H9 (cell line): ENCODE results near the gene MDGA2. TPM values are rescaled to one million over a fixed set of nuclear protein-coding genes. Genes with fewer than 3 reads are reported as not detected.

Experiments
- DNase-seq: peaks from one replicate; pipeline ENCODE4 v3.0.0-alpha.2; 2017
- H2AFZ ChIP-seq: one replicate; pipeline ENCODE4 v1.6.1; 2013; ENCODE audit warnings: mild to moderate bottlenecking, low read length, control low read depth, moderate library complexity
- H2AK5ac ChIP-seq: 2 replicates; pipeline ENCODE4 v1.6.1; 2013; ENCODE audit warnings: low read length, control low read depth, mixed read lengths; ENCODE audit not compliant: insufficient read length
- H2BK120ac ChIP-seq: one replicate; pipeline ENCODE4 v1.6.1; 2013; ENCODE audit warnings: low read depth, mild to moderate bottlenecking, low read length, control low read depth, inconsistent platforms; ENCODE audit not compliant: poor library complexity, severe bottlenecking
- H2BK12ac ChIP-seq: 2 replicates; pipeline ENCODE4 v1.6.1; 2013; ENCODE audit warnings: low read length, control low read depth, mixed read lengths, low read depth; ENCODE audit not compliant: insufficient read length
- H2BK15ac ChIP-seq: 2 replicates; pipeline ENCODE4 v1.6.1; 2013; ENCODE audit warnings: low read depth, low read length, control low read depth
- H2BK20ac ChIP-seq: one replicate; pipeline ENCODE4 v1.6.1; 2013; ENCODE audit warnings: low read depth, mild to moderate bottlenecking, low read length, control low read depth, inconsistent platforms; ENCODE audit not compliant: poor library complexity, severe bottlenecking
- H2BK5ac ChIP-seq: 2 replicates; pipeline ENCODE4 v1.6.1; 2013; ENCODE audit warnings: low read length, control low read depth, mixed read lengths; ENCODE audit not compliant: insufficient read length
- H3K14ac ChIP-seq: 2 replicates; pipeline ENCODE4 v1.6.1; 2013; ENCODE audit warnings: low read length, control low read depth; ENCODE audit not compliant: insufficient read depth
- H3K18ac ChIP-seq: 2 replicates; pipeline ENCODE4 v1.6.1; 2013; ENCODE audit warnings: low read depth, mild to moderate bottlenecking, mixed read lengths, low read length, control low read depth; ENCODE audit not compliant: insufficient read length
- H3K23ac ChIP-seq: 2 replicates; pipeline ENCODE4 v1.6.1; 2013; ENCODE audit warnings: low read length, control low read depth, mixed read lengths, low read depth; ENCODE audit not compliant: insufficient read length
- H3K23me2 ChIP-seq: 2 replicates; pipeline ENCODE4 v1.6.1; 2013; ENCODE audit warnings: low read depth, mild to moderate bottlenecking, mixed read lengths, low read length, control low read depth; ENCODE audit not compliant: insufficient read length, poor library complexity, severe bottlenecking
- H3K27ac ChIP-seq: 2 replicates; pipeline ENCODE4 v1.5.1; 2013; ENCODE audit warnings: low read length, control low read depth, mixed read lengths, low read depth; ENCODE audit not compliant: insufficient read length
- H3K27me3 ChIP-seq: 2 replicates; pipeline ENCODE4 v1.6.1; 2013; ENCODE audit warnings: low read length, control low read depth, inconsistent platforms; ENCODE audit not compliant: insufficient read depth
- H3K4ac ChIP-seq: 2 replicates; pipeline ENCODE4 v1.6.1; 2013; ENCODE audit warnings: low read depth, mild to moderate bottlenecking, control low read depth, inconsistent platforms, low read length, moderate library complexity
- H3K4me1 ChIP-seq: 2 replicates; pipeline ENCODE4 v1.6.1; 2013; ENCODE audit warnings: low read length, control low read depth, inconsistent platforms; ENCODE audit not compliant: insufficient read depth
- H3K4me2 ChIP-seq: 2 replicates; pipeline ENCODE4 v1.6.1; 2013; ENCODE audit warnings: low read length, control low read depth, mixed read lengths; ENCODE audit not compliant: insufficient read length, insufficient read depth
- H3K56ac ChIP-seq: 2 replicates; pipeline ENCODE4 v1.6.1; 2013; ENCODE audit warnings: low read depth, mild to moderate bottlenecking, mixed read lengths, low read length, control low read depth; ENCODE audit not compliant: insufficient read length
- H3K79me1 ChIP-seq: 2 replicates; pipeline ENCODE4 v1.6.1; 2013; ENCODE audit warnings: low read depth, mild to moderate bottlenecking, moderate library complexity, low read length, control low read depth, inconsistent platforms; ENCODE audit not compliant: insufficient read depth, poor library complexity, severe bottlenecking
- H3K79me2 ChIP-seq: 2 replicates; pipeline ENCODE4 v1.6.1; 2013; ENCODE audit warnings: low read length, control low read depth, inconsistent platforms; ENCODE audit not compliant: insufficient read depth
- H3K9ac ChIP-seq: 2 replicates; pipeline ENCODE4 v1.6.1; 2013; ENCODE audit warnings: low read length, control low read depth, mixed read lengths; ENCODE audit not compliant: insufficient read length; ENCODE audit errors: extremely low read depth
- H3K9me3 ChIP-seq: one replicate; pipeline ENCODE4 v1.6.1; 2013; ENCODE audit warnings: low read depth, low read length, inconsistent platforms; ENCODE audit not compliant: control insufficient read depth
- H3T11ph ChIP-seq: one replicate; pipeline ENCODE4 v1.6.1; 2013; ENCODE audit warnings: mild to moderate bottlenecking, low read length, control low read depth, inconsistent platforms
- H4K20me1 ChIP-seq: one replicate; pipeline ENCODE4 v1.6.1; 2013; ENCODE audit not compliant: control insufficient read depth, insufficient read length, insufficient read depth
- H4K5ac ChIP-seq: 2 replicates; pipeline ENCODE4 v1.6.1; 2013; ENCODE audit warnings: low read depth, mild to moderate bottlenecking, mixed read lengths, low read length, control low read depth; ENCODE audit not compliant: insufficient read length
- H4K8ac ChIP-seq: replicated peaks from 2 replicates; pipeline ENCODE4 v1.6.1; 2013; ENCODE audit warnings: low read length, control low read depth, mixed read lengths, low read depth; ENCODE audit not compliant: insufficient read length
- H4K91ac ChIP-seq: 2 replicates; pipeline ENCODE4 v1.6.1; 2013; ENCODE audit warnings: low read depth, mild to moderate bottlenecking, moderate library complexity, mixed read lengths, low read length, control low read depth; ENCODE audit not compliant: insufficient read length
- H3K27ac Mint-ChIP-seq, 3 experiments: 2 replicates in 2 of 3; 3 replicates in 1 of 3; pipeline ENCODE4 v1.8.0; 2020 to 2021; ENCODE audit warnings: mixed read lengths in 3 of 3, mild to moderate bottlenecking in 1 of 3, moderate library complexity in 1 of 3
- H3K27me3 Mint-ChIP-seq: 2 replicates; pipeline ENCODE4 v1.8.0; 2021; ENCODE audit warnings: low read depth, mild to moderate bottlenecking, moderate library complexity, mixed read lengths
- H3K36me3 Mint-ChIP-seq, 3 experiments: 2 replicates in 2 of 3; 3 replicates in 1 of 3; pipeline ENCODE4 v1.8.0; 2020 to 2021; ENCODE audit warnings: low read depth in 3 of 3, mixed read lengths in 3 of 3; ENCODE audit not compliant: insufficient read depth in 1 of 3
- H3K4me1 Mint-ChIP-seq, 2 experiments: 2 replicates each; pipeline ENCODE4 v1.8.0; 2020; ENCODE audit warnings: mixed read lengths in 2 of 2
- H3K4me3 Mint-ChIP-seq, 2 experiments: 2 replicates in 1 of 2; 3 replicates in 1 of 2; pipeline ENCODE4 v1.8.0; 2020 to 2021; ENCODE audit warnings: mild to moderate bottlenecking in 2 of 2, mixed read lengths in 2 of 2, moderate library complexity in 1 of 2
- H3K9me3 Mint-ChIP-seq, 2 experiments: 2 replicates in 1 of 2; 3 replicates in 1 of 2; pipeline ENCODE4 v1.8.0; 2020; ENCODE audit warnings: mild to moderate bottlenecking in 2 of 2, mixed read lengths in 2 of 2, moderate library complexity in 1 of 2
- WGBS: extraction: QIAGEN DNeasy Blood & Tissue Kit; methylation state at CpG from one replicate; pipeline ENCODE4 v1.1.7; 2013; ENCODE audit warnings: missing lambda C conversion rate, low lambda C conversion rate, mixed read lengths; ENCODE audit not compliant: insufficient read length; ENCODE audit errors: extremely low coverage; 5-methylcytosine and 5-hydroxymethylcytosine counted together
- total RNA-seq: library from RNA; stranded (reverse); gene quantifications from 2 replicates; pipeline ENCODE4 v1.2.1, GENCODE V29; 2021
- TF ChIP-seq, protein P1 (sequence below): fragments of 200-600 bp; sonication (generic); conservative IDR thresholded peaks from 3 replicates; pipeline ENCODE4 v1.8.0; 2021; ENCODE audit warnings: antibody characterized with exemption, mild to moderate bottlenecking

The MDGA2 gene
- total RNA-seq, 1 experiment from 2014 or later, result 1.9 TPM

DNA sequence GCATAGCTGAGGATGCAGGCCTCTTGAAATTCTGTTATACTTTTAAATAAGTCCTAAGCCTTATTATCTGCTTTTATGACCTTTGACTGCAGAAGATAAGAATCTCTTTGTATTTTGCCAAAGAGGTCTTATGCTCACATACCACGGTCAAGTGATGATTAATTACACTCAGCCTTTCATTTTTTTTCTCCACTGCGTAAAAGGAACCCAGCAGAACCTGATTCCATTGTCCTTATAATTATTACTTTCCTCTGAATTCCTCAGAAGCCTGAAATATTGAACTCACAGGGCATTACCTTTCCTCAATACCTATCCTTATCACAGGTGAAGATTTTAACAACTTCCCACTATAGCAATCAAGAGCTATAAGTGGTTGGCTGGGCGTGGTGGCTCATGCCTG is 525.1 kb downstream of the MDGA2 start:
- Histone ChIP-seq H3K56ac (no peak overlapping the region), H2AK5ac (no peak overlapping the region), H3K23me2 (no peaks in the 10 kb centered on the region), H2BK12ac (no peak overlapping the region), H4K8ac (no peak overlapping the region), H3K79me1 (no peaks in the 10 kb centered on the region), H3T11ph (no peak overlapping the region), H3K23ac (no peak overlapping the region), H3K4me2 (no peak overlapping the region), H2AFZ (no peak overlapping the region), H2BK15ac (no peak overlapping the region), H3K27ac (no peak overlapping the region), H2BK20ac (no peak overlapping the region), H3K4ac (no peak overlapping the region), H3K9ac (no peak overlapping the region), H2BK5ac (no peak overlapping the region), H4K20me1 (no peaks in the 10 kb centered on the region), H3K27me3 (no peaks in the 10 kb centered on the region), H4K91ac (no peak overlapping the region), H2BK120ac (no peak overlapping the region), H3K79me2 (no peaks in the 10 kb centered on the region), H3K4me1 (no peaks in the 10 kb centered on the region), H3K14ac (no peak overlapping the region), H3K18ac (no peak overlapping the region), H3K9me3 (no peaks in the 10 kb centered on the region), H4K5ac (no peak overlapping the region)
- TF ChIP-seq, protein P1, sequence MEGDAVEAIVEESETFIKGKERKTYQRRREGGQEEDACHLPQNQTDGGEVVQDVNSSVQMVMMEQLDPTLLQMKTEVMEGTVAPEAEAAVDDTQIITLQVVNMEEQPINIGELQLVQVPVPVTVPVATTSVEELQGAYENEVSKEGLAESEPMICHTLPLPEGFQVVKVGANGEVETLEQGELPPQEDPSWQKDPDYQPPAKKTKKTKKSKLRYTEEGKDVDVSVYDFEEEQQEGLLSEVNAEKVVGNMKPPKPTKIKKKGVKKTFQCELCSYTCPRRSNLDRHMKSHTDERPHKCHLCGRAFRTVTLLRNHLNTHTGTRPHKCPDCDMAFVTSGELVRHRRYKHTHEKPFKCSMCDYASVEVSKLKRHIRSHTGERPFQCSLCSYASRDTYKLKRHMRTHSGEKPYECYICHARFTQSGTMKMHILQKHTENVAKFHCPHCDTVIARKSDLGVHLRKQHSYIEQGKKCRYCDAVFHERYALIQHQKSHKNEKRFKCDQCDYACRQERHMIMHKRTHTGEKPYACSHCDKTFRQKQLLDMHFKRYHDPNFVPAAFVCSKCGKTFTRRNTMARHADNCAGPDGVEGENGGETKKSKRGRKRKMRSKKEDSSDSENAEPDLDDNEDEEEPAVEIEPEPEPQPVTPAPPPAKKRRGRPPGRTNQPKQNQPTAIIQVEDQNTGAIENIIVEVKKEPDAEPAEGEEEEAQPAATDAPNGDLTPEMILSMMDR, result no peak
- WGBS, result no CpG with 5 or more reads among the region's 3 CpGs
- Mint-ChIP-seq H3K36me3 (no peaks in the 10 kb centered on the region; a peak in 1 of 7 replicates), H3K4me1 (peaks cover 0 to 5% of the 10 kb centered on the region in 2 experiments; a peak in 2 of 4 replicates), H3K27me3 (no peaks in the 10 kb centered on the region), H3K9me3 (no peaks in the 10 kb centered on the region), H3K4me3 (no peak overlapping the region), H3K27ac (no peak overlapping the region)
- no peak for DNase-seq
